ENCODE data around the gene LTB.
"Not testable (repeated sequence)": the region's sequence is repeated elsewhere in the genome, so short reads cannot be mapped to it uniquely, and the experiment has no call there.

Gene LTB

DNA sequence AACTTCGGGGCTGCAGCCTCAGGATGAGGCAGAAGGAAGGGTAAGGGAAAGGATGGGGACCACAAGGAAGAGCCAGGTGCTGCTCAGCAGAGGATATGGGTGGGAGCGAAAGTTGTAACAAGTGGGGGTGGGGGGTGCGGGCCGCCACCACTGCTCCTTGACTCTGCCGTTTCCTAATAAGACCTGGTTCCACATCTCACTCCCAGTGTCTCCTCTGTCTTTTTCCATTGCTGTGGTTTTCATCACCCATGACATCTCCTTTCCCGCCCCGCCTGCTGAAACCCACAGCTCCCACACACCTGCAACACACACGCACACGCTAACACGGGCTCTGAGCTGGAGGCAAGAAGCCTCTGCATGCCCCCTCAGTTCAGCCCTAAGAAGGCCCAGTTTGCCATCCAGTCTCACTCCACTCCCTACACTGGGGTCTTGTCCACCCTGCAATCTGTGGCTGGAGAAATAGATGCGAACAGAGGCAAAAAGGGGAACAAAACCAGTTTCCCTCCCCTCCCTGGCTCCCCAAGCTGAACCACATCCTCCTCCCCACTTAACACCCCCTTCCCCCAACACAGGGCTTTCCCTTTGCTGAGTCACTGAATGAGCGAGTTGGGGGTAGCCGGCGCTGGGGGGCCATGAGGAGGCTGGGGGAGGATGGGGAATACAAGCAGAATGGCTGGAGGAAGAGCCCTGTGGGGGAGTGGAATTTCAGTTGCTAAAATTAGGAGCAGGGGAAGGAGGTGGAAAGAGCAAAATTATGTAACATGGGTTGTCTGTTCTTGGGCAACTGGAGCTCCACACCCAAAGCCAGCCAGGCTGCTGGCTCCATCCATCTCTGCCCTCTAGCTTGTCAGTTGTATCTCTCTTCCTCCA is 23.4 kb downstream of the LTB start:
- Mint-ChIP-seq H3K27ac (peak overlapping the region; percentile 92), H3K36me3 (peaks cover 19 to 57% of the 10 kb centered on the region in 2 donors), H3K27me3 (no peaks in the 10 kb centered on the region), H3K4me1 (peaks cover 57 to 72% of the 10 kb centered on the region in 2 donors), H3K4me3 (peak overlapping the region; percentile 81 to 86), H3K9me3 (peaks cover 0 to 2% of the 10 kb centered on the region in 2 donors)
- ATAC-seq (replicated peaks) (peak; percentile 53 to 55), DNase-seq (peak; percentile 72)

GRCh38 chr6:31558318-31558625 is 24.0 kb downstream of the LTB start:
- peak overlapping the region; percentile 81 to 86 for H3K4me3 Mint-ChIP-seq
- no peak for ATAC-seq (replicated peaks)
- peaks cover 54 to 68% of the 10 kb centered on the region in 2 donors for H3K4me1 Mint-ChIP-seq
- no peak for DNase-seq
- no peaks in the 10 kb centered on the region for H3K27me3 Mint-ChIP-seq
- peaks cover 0 to 2% of the 10 kb centered on the region in 2 donors for H3K9me3 Mint-ChIP-seq
- peaks cover 16 to 55% of the 10 kb centered on the region in 2 donors for H3K36me3 Mint-ChIP-seq
- H3K27ac Mint-ChIP-seq: peak overlapping the region; percentile 92

DNA sequence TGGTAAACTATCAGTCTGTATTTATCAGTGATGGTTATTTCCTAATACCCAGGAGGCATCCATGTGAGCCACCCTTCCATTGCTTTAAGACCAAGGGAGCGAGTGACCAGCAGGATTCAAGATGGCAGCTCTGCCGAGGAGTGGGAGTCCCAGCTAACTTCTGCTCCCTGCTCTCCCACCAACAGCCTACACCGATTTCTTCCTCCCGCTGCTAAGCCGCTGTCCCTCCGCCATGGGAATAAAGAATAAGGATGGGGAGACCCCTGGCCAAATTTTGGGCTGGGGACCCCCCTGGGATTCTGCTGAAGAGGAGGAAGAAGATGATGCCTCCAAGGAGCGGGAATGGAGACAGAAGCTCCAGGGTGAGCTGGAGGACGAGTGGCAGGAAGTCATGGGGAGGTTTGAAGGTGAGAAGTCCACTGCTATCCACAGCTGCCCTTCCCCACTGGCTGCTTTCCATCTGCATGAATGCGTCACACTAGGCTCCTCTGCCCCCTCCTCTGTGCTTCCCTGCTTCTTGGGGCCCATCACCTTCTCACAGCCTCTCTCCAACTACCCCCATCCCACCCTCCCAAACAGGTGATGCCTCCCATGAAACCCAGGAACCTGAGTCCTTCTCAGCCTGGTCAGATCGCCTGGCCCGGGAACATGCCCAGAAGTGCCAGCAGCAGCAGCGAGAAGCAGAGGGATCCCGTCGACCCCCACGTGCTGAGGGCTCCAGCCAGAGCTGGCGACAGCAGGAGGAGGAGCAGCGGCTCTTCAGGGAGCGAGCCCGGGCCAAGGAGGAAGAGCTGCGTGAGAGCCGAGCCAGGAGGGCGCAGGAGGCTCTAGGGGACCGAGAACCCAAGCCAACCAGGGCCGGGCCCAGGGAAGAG is 24.5 kb downstream of the LTB start:
- Mint-ChIP-seq H3K27ac (peak overlapping the region; percentile 92), H3K9me3 (peaks cover 0 to 2% of the 10 kb centered on the region in 2 donors), H3K4me3 (peak overlapping the region; percentile 81 to 86), H3K4me1 (peaks cover 49 to 62% of the 10 kb centered on the region in 2 donors), H3K27me3 (no peaks in the 10 kb centered on the region), H3K36me3 (peaks cover 16 to 53% of the 10 kb centered on the region in 2 donors)
- DNase-seq (no peak), ATAC-seq (replicated peaks) (no peak)

- Mint-ChIP-seq H3K27ac (peak overlapping the region; percentile 65), H3K4me1 (peaks cover 49 to 63% of the 10 kb centered on the region in 2 donors), H3K4me3 (peak overlapping the region in 1 of 2 donors; percentile 17), H3K9me3 (peaks cover 0 to 2% of the 10 kb centered on the region in 2 donors), H3K36me3 (peaks cover 16 to 53% of the 10 kb centered on the region in 2 donors), H3K27me3 (no peaks in the 10 kb centered on the region)
- ATAC-seq (replicated peaks) (no peak), DNase-seq (no peak)
Observed at GRCh38 chr6:31556307-31556706, 25.9 kb downstream of the LTB start.

DNA sequence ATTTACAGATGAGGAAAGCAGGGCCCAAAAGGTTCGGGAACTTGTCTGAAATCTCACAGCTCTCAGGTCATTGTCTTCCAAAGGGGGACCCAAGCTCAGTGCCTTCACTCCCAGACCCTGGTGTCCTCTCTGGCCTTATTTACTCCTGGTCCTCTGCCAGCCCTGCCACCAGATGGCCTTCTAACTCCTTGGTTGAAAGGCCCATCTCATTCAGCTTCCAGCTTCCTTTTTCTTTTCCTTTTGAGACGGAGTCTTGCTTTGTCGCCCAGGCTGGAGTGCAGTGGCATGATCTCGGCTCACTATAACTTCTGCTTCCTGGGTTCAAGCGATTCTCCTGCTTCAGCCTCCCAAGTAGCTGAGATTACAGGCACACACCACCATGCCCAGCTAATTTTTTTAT is 30.9 kb downstream of the LTB start:
- peak; percentile 52 for DNase-seq
- not testable (repeated sequence) for H3K9me3 Mint-ChIP-seq, H3K27me3 Mint-ChIP-seq
- peak; percentile 17 to 38 for ATAC-seq (replicated peaks)
- Mint-ChIP-seq H3K36me3 (peaks cover 18 to 39% of the 10 kb centered on the region in 2 donors), H3K27ac (peak overlapping the region; percentile 82), H3K4me3 (peak overlapping the region; percentile 2 to 53), H3K4me1 (peaks cover 33 to 64% of the 10 kb centered on the region in 2 donors)

- Mint-ChIP-seq H3K27me3 (no peaks in the 10 kb centered on the region), H3K27ac (peak overlapping the region; percentile 85), H3K4me3 (peak overlapping the region; percentile 85), H3K9me3 (no peaks in the 10 kb centered on the region), H3K4me1 (peaks cover 33 to 70% of the 10 kb centered on the region in 2 donors), H3K36me3 (peaks cover 18 to 32% of the 10 kb centered on the region in 2 donors)
- no peak for ATAC-seq (replicated peaks)
- DNase-seq: no peak
Observed at GRCh38 chr6:31548544-31548873, 33.7 kb downstream of the LTB start.

DNA sequence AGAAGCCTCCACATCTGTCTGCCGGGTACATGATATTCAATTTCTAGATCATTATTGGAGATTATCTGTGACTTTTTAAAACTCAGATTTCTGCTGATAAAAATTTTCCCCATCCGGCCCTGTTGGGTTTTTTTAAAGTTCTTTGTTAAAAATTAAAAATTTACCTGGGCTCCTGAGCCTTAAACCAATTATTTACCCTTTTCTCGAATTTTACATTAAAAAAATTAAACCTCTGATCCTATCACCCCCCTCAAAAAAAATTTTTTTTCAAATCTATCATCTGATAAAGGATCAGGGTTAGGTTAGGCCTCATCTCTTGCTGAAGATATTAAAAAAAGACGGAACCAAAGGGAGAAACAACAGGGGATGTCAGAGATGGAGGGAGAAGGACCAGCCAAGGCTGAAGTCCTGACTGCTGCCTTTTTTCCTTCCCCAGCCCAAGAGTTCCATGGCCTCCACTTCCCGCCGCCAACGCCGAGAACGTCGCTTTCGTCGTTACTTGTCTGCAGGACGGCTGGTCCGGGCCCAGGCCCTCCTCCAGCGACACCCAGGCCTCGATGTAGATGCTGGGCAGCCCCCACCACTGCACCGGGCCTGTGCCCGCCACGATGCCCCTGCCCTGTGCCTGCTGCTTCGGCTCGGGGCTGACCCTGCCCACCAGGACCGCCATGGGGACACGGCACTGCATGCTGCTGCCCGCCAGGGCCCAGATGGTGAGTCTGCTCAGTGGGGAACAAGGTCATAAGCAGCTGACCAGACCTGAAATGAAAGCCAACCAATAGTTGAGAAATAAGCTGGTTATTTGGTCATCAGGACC is 34.3 kb downstream of the LTB start:
- H3K36me3 Mint-ChIP-seq: peaks cover 18 to 27% of the 10 kb centered on the region in 2 donors
- DNase-seq (no peak), ATAC-seq (replicated peaks) (no peak)
- peaks cover 33 to 70% of the 10 kb centered on the region in 2 donors for H3K4me1 Mint-ChIP-seq
- H3K27ac Mint-ChIP-seq: peak overlapping the region; percentile 85
- H3K9me3 Mint-ChIP-seq: no peaks in the 10 kb centered on the region
- H3K4me3 Mint-ChIP-seq: peak overlapping the region; percentile 85
- H3K27me3 Mint-ChIP-seq: no peaks in the 10 kb centered on the region

DNA sequence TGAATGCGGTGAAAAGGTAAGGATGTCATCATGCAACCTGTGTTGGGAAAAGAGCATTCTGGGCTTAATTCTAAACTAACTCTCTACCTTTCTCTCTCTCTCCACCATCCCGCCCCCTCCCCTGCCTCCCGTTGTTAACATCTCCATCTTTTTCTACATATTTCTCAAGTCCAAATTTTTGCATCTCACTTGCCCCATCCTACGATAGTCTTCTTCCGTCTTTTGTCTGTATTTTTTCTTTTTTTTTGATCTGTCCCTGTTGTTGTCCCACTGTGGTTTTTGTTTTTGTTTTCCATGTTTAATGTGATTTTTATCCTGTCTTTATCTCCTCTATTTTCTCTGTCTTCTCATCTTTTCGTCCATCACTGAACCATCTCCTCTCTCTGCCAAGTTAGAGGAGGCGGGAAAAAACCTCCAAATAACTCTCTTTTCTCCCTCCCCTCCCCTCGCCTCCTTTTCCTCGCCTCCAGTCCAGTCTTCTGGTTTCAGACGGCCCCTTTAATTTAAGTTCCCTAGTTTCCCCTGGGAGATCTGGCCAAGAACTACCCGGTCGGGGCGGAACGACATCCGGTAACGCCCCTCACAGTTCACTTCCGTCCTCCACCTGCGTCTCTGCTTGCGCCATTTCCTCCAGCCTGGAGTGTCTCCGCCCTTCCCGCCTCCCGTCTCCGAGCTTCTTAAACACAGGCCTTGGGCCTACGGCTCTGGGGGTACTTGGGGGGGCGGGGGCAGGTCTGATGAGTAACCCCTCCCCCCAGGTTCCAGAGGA is 35.1 kb downstream of the LTB start, which contains the start of gene NFKBIL1:
Gene NFKBIL1, plus strand, starts transcription at position 651 of the 769 bp plus-strand sequence. Its CDS starts 87 bp downstream, at position 738.
- peak; percentile 90 for ATAC-seq (replicated peaks)
- Mint-ChIP-seq H3K4me3 (peak within 1 kb of the TSS; percentile 85), H3K4me1 (peaks cover 30 to 65% of the 10 kb centered on the region in 2 donors)

GRCh38 chr6:31546339-31546957 is 35.8 kb downstream of the LTB start, which contains the start of gene ATP6V1G2:
Gene ATP6V1G2 (minus strand): TSS chr6:31546608. CDS start chr6:31546559, 49 bp downstream.
- peaks cover 28 to 59% of the 10 kb centered on the region in 2 donors for H3K4me1 Mint-ChIP-seq
- peak within 1 kb of the TSS; percentile 85 for H3K27ac Mint-ChIP-seq
- H3K36me3 Mint-ChIP-seq: peaks cover 20 to 23% of the 10 kb centered on the region in 2 donors
- no peaks in the 10 kb centered on the region for H3K27me3 Mint-ChIP-seq
- peak; percentile 86 for DNase-seq
- H3K4me3 Mint-ChIP-seq: peak within 1 kb of the TSS; percentile 85
- peak; percentile 68 to 70 for ATAC-seq (replicated peaks)
- H3K9me3 Mint-ChIP-seq: no peaks in the 10 kb centered on the region

More for the DNA sequence above, 35.1 kb downstream of the LTB start, which contains the start of gene NFKBIL1:
- no peaks in the 10 kb centered on the region for H3K9me3 Mint-ChIP-seq
- DNase-seq: peak; percentile 92
- no peaks in the 10 kb centered on the region for H3K27me3 Mint-ChIP-seq
- H3K36me3 Mint-ChIP-seq: peaks cover 18 to 24% of the 10 kb centered on the region in 2 donors
- H3K27ac Mint-ChIP-seq: peak within 1 kb of the TSS; percentile 85

DNA sequence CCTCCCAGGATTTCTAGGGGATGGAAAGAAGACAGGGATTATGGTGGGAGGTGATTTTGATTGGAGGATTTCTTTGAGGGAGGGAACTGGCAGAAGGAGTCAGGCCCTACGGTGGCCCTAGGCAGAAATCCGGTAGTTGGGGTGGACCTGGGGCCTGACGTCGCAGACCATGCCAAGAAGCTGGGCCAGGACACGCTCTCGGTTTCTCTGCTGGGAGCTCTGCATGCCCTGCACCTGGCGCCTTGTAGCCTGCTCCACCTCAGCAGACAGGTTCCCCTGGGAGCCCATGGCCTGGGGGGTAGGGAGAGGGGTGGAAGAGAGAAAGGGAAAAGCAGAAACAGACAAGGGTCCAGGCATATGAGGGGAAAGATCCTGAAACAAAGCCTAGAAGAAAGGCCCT is 36.9 kb downstream of the LTB start:
- peaks cover 20 to 24% of the 10 kb centered on the region in 2 donors for H3K36me3 Mint-ChIP-seq
- DNase-seq: no peak
- no peaks in the 10 kb centered on the region for H3K27me3 Mint-ChIP-seq
- no peak for ATAC-seq (replicated peaks)
- H3K4me1 Mint-ChIP-seq: peaks cover 25 to 52% of the 10 kb centered on the region in 2 donors
- no peaks in the 10 kb centered on the region for H3K9me3 Mint-ChIP-seq
- H3K4me3 Mint-ChIP-seq: no peak overlapping the region
- no peak overlapping the region for H3K27ac Mint-ChIP-seq

DNA sequence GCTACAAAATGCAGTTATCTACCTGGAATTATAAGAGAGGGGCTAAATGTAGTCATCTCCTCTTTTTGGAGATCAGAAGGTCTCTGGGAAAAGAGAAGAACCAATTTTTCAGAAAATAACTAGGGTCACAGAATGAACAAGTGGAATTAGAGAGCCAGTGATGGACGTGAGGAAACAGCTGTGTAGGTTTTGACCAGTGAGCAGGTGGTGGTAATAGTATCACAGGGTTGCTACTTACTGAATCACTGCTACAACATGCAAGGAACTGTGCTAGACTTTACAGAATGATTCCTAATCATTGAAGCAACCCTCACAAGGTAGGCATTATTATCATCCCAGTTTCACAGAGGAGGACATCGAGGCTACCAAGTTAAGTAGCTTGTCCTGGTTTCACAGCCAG is 37.5 kb downstream of the LTB start:
- no peaks in the 10 kb centered on the region for H3K9me3 Mint-ChIP-seq
- H3K4me3 Mint-ChIP-seq: no peak overlapping the region
- ATAC-seq (replicated peaks) (no peak), DNase-seq (no peak)
- no peak overlapping the region for H3K27ac Mint-ChIP-seq
- H3K36me3 Mint-ChIP-seq: peaks cover 20 to 27% of the 10 kb centered on the region in 2 donors
- H3K27me3 Mint-ChIP-seq: no peaks in the 10 kb centered on the region
- H3K4me1 Mint-ChIP-seq: peaks cover 30 to 52% of the 10 kb centered on the region in 2 donors

GRCh38 chr6:31543639-31544038 is 38.6 kb downstream of the LTB start:
- H3K9me3 Mint-ChIP-seq: no peaks in the 10 kb centered on the region
- ATAC-seq (replicated peaks) (no peak), DNase-seq (no peak)
- H3K36me3 Mint-ChIP-seq: peaks cover 27 to 30% of the 10 kb centered on the region in 2 donors
- H3K4me1 Mint-ChIP-seq: peaks cover 36 to 52% of the 10 kb centered on the region in 2 donors
- H3K4me3 Mint-ChIP-seq: no peak overlapping the region
- H3K27ac Mint-ChIP-seq: no peak overlapping the region
- H3K27me3 Mint-ChIP-seq: no peaks in the 10 kb centered on the region
